Measurements from ENCODE around the gene TBX6.

Gene TBX6

GRCh38 chr16:30063278-30063892 lies 28.3 kb downstream of the TBX6 start:
- Mint-ChIP-seq H3K4me3 (peak overlapping the region; percentile 96), H3K27me3 (ENCODE audit: low read depth, poor library complexity) (no peaks in the 10 kb centered on the region), H3K4me1 (peaks cover 56% of the 10 kb centered on the region), H3K9me3 (no peaks in the 10 kb centered on the region), H3K27ac (peak overlapping the region; percentile 99), H3K36me3 (ENCODE audit: low read depth) (peaks cover 23% of the 10 kb centered on the region)
- no peak for TF ChIP-seq CTCF (IDR thresholded peaks at IDR 0.05)
- no peak for DNase-seq

- Mint-ChIP-seq H3K4me3 (peak overlapping the region; percentile 44), H3K27ac (peak overlapping the region; percentile 87)
- peak; percentile 25 for DNase-seq
Observed at GRCh38 chr16:30060836-30061554, 30.7 kb downstream of the TBX6 start.

GRCh38 chr16:30060346-30060745 lies 31.4 kb downstream of the TBX6 start:
- Mint-ChIP-seq H3K36me3 (ENCODE audit: low read depth) (peaks cover 8% of the 10 kb centered on the region), H3K27ac (peak overlapping the region; percentile 87), H3K9me3 (no peaks in the 10 kb centered on the region), H3K4me3 (peak overlapping the region; percentile 44), H3K27me3 (ENCODE audit: low read depth, poor library complexity) (no peaks in the 10 kb centered on the region), H3K4me1 (peaks cover 56% of the 10 kb centered on the region)
- no peak for TF ChIP-seq CTCF (IDR thresholded peaks at IDR 0.05)
- no peak for DNase-seq

More at GRCh38 chr16:30060836-30061554, 30.7 kb downstream of the TBX6 start:
- no peaks in the 10 kb centered on the region for H3K27me3 Mint-ChIP-seq (ENCODE audit: low read depth, poor library complexity)
- H3K36me3 Mint-ChIP-seq (ENCODE audit: low read depth), result peaks cover 8% of the 10 kb centered on the region
- peaks cover 51% of the 10 kb centered on the region for H3K4me1 Mint-ChIP-seq
- TF ChIP-seq CTCF (IDR thresholded peaks at IDR 0.05), result no peak
- no peaks in the 10 kb centered on the region for H3K9me3 Mint-ChIP-seq

- peak; percentile 50 for TF ChIP-seq CTCF (IDR thresholded peaks at IDR 0.05)
Observed at GRCh38 chr16:30054959-30055553, 36.7 kb downstream of the TBX6 start.

GRCh38 chr16:30054451-30054850 lies 37.3 kb downstream of the TBX6 start:
- Mint-ChIP-seq H3K27me3 (ENCODE audit: low read depth, poor library complexity) (peaks cover 7% of the 10 kb centered on the region), H3K4me1 (peaks cover 57% of the 10 kb centered on the region), H3K9me3 (no peaks in the 10 kb centered on the region), H3K27ac (no peak overlapping the region), H3K4me3 (peak overlapping the region; percentile 80), H3K36me3 (ENCODE audit: low read depth) (peaks cover 5% of the 10 kb centered on the region)
- no peak for TF ChIP-seq CTCF (IDR thresholded peaks at IDR 0.05)
- DNase-seq, result no peak

More at GRCh38 chr16:30054959-30055553, 36.7 kb downstream of the TBX6 start:
- Mint-ChIP-seq H3K4me1 (peaks cover 56% of the 10 kb centered on the region), H3K4me3 (peak overlapping the region; percentile 80), H3K27ac (peak overlapping the region; percentile 64), H3K36me3 (ENCODE audit: low read depth) (peaks cover 5% of the 10 kb centered on the region), H3K9me3 (no peaks in the 10 kb centered on the region), H3K27me3 (ENCODE audit: low read depth, poor library complexity) (peaks cover 7% of the 10 kb centered on the region)
- DNase-seq, result peak; percentile 74

Measured in nephron progenitor cell (in vitro differentiated cells).